Ovary (tissue), 10 donors: ENCODE results near the gene FOXD4L5. TPM values are rescaled to one million over a fixed set of nuclear protein-coding genes. Genes with fewer than 3 reads are reported as not detected.
A peak's percentile ranks its signal among the peaks of the same experiment; 100 is the strongest.
"Not testable (repeated sequence)": the region's sequence is repeated elsewhere in the genome, so short reads cannot be mapped to it uniquely, and the experiment has no call there.

ENCODE experiments used
- DNase-seq, 5 donors: peaks; one replicate each; pipeline ENCODE4 v3.0.0-alpha.2; 2019 to 2020
- H3K27ac ChIP-seq, 2 donors: fragments of 200-600 bp; one replicate each; pipeline versions ENCODE4 v1.5.1 to v1.8.0; 2019 to 2022
- H3K27me3 ChIP-seq: fragments of 200-600 bp; one replicate; pipeline ENCODE4 v1.8.0; 2022
- H3K36me3 ChIP-seq: fragments of 200-600 bp; sonication (generic); one replicate; pipeline ENCODE4 v1.5.1; 2019
- H3K4me1 ChIP-seq: one replicate; pipeline ENCODE4 v1.8.1; 2013; ENCODE audit warnings: mild to moderate bottlenecking, moderate library complexity; ENCODE audit not compliant: insufficient read depth
- H3K4me3 ChIP-seq: fragments of 200-600 bp; sonication (generic); one replicate; pipeline ENCODE4 v1.5.1; 2017
- H3K9me3 ChIP-seq, 2 donors: fragments of 200-600 bp in 1 of 2; sonication (generic) in 1 of 2; one replicate each; pipeline versions ENCODE4 v1.5.1 to v1.8.1; 2013 to 2019; ENCODE audit warnings: mild to moderate bottlenecking in 1 of 2, moderate library complexity in 1 of 2
- WGBS, 3 donors: extraction: QIAGEN DNeasy Blood & Tissue Kit in 1 of 3; methylation state at CpG; one replicate each; pipeline versions ENCODE4 v1.1.5 to v1.1.7; 2013 to 2017; 5-methylcytosine and 5-hydroxymethylcytosine counted together
- intact Hi-C, 4 donors: fragments of 100-400 bp; cut with DNase I; formaldehyde crosslinking; loops; one replicate each; pipeline versions ENCODE4 v1.11.0 to v1.15.1; 2022 to 2023
- long read RNA-seq, 3 donors: library from polyadenylated mRNA in 2 of 3; unstranded in 2 of 3; transcript quantifications; one replicate each; pipeline ENCODE4 v2.0.0 and lab custom pipeline, GENCODE V29; 2021 to 2026
- polyA plus RNA-seq, 2 donors: library from polyadenylated mRNA; stranded (reverse); fragments of 200-250 nt in 1 of 2; fragments of 350-450 nt in 1 of 2; fragmentation: Illumina TruSeq in 1 of 2; extraction: RNeasy Lipid Tissue Mini Kit (QIAGEN cat#74804) in 1 of 2; gene quantifications; one replicate each; pipeline ENCODE4 v1.2.3, GENCODE V29; 2013 to 2014
- small RNA-seq: library from RNA; depleted of rRNA; stranded (forward); fragments of <200 nt; gene quantifications from one replicate; pipeline ENCODE3, GENCODE V24; 2016
- total RNA-seq, 7 donors: library from RNA; depleted of rRNA in 2 of 7; stranded (reverse); fragments of >200 nt in 2 of 7; fragmentation: NEBNext Ultra II Directional in 3 of 7; extraction: Animal tissue kit (Norgen Biotek cat#: 25700) in 3 of 7; gene quantifications; one replicate each; pipeline versions ENCODE4 v1.1.0 to v1.2.4, GENCODE V29; 2016 to 2023
- donor health status: DM: no; HTN: no; CAD: no; lungs with moderate emphysema.
- donor health status: DM: no; HTN: no; CAD: no.
- donor health status: Bipolar disorder and iron deficiency.
- donor health status: DM: yes; HTN: yes; CAD: no.
- donor health status: DM: no; HTN: no; CAD: no.
- donor health status: DM: yes; HTN: yes; CAD: no.

The FOXD4L5 gene
- total RNA-seq = under 1 TPM in 4 of 7 donors, not detected in 3; 0.07 to 0.25 (median 0.19) TPM
- polyA plus RNA-seq = not detected
- long read RNA-seq, donor 1 = 0 reads
- long read RNA-seq, donor 2 = 0 reads
- long read RNA-seq, donor 3 = 0 reads

DNA sequence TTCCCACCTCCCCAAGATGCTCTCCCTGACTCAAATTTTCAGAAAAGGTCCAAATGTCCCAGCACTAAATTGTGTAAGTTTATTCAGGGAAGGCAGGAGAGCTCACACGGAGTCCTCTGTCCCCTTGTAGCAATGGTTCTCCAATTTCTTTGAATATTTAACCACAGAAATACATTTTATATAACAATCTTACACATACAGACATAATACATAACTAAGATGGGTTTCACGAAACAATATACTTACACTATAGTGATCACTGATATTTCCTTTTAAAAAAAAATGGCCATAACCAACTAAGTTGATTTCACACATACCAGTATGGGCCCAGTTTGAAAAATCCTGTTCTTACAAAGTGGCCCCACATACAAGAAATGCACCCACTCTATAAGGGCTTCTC is at the start of gene FOXD4L5:
FOXD4L5 (minus strand) TSS at position 101 of the 400 bp plus-strand sequence. CDS start 832 bp downstream, outside the sequence.
- H3K36me3 ChIP-seq, intact Hi-C loops, H3K27me3 ChIP-seq, H3K9me3 ChIP-seq, H3K4me3 ChIP-seq, DNase-seq, H3K4me1 ChIP-seq, H3K27ac ChIP-seq: not testable (repeated sequence)
- 82 to 92% methylated on average over 1 of the region's 2 CpGs; no CpG with 5 or more reads in 1 of the 3 donors for WGBS, 3 donors

DNA sequence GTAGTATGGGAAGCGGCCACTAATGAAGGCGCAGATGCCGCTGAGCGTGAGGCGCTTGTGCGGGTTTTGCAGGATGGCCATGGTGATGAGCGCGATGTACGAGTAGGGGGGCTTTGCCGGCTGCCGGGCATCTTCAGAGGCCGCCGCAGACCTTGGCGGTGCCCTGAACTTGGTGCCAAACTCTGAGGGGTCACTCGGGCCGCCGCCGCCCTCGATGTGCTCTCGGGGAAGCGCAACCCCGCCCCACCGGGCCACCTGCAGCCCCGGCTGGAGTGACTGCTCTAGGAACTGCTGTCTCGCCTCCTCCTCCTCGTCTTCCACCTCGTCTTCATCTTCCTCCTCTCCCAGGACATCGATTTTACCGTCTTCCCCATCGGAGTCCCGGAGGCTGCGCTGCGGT is 1.1 kb downstream of the FOXD4L5 start:
- H3K4me3 ChIP-seq, intact Hi-C loops, H3K4me1 ChIP-seq, H3K36me3 ChIP-seq, H3K27ac ChIP-seq, H3K27me3 ChIP-seq, H3K9me3 ChIP-seq: not testable (repeated sequence)
- DNase-seq = peak in 1 of 5 donors; percentile 1
- 31% methylated on average over 13 of the region's 33 CpGs; no CpG with 5 or more reads in 2 of the 3 donors for WGBS, 3 donors

DNA sequence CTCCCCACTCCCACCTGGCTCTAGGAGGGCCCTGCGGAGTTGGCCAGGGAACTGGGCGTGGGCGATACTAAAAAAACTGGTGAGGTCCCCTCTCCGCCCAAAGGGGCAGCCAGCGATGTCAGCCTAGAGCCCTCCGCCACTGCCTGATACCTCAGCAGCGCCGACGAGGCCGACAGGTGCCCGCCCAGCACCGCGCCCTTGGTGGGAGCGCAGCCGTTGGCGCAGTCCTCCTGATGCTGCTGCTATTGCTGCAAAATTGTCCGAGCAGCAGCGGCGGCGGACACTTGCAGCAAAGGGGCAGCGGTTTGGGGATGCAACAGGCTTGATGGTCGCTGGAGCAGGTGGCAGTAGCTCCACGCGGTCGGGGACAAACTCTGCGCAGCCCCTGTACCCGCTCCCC is 2.0 kb downstream of the FOXD4L5 start:
- H3K4me3 ChIP-seq, H3K9me3 ChIP-seq, DNase-seq, H3K36me3 ChIP-seq, intact Hi-C loops, H3K27ac ChIP-seq, H3K4me1 ChIP-seq, H3K27me3 ChIP-seq: not testable (repeated sequence)
- WGBS, 3 donors = no CpG with 5 or more reads among the region's 27 CpGs

Small RNA genes within 50 kb of the gene (small RNA-seq; reads per million reads assigned to genes)
- gene IGKV1OR9-1 = not detected
